Activated naive CD8-positive, alpha-beta T cell treated with anti-CD3 and anti-CD28 coated beads, Interleukin-2, amount 50 U/mL, for 24 hours (primary cell): ENCODE measurements around the gene DMXL1.
A peak's percentile ranks its signal among the peaks of the same experiment; 100 is the strongest.

Experiments used
- ATAC-seq: fragments of 150-1000 bp; cut with Tn5 transposase; one replicate; pipeline ENCODE4 v1.10.0; 2021
- DNase-seq: peaks from one replicate; pipeline ENCODE4 v3.0.0; 2021
- H3K27ac Mint-ChIP-seq: one replicate; pipeline ENCODE4 v1.8.0; 2021; ENCODE audit warnings: mild to moderate bottlenecking, mixed read lengths
- H3K27me3 Mint-ChIP-seq: one replicate; pipeline ENCODE4 v1.8.0; 2021; ENCODE audit warnings: mixed read lengths
- H3K36me3 Mint-ChIP-seq: one replicate; pipeline ENCODE4 v1.8.0; 2021; ENCODE audit warnings: low read depth, mixed read lengths
- H3K4me1 Mint-ChIP-seq: one replicate; pipeline ENCODE4 v1.8.0; 2021; ENCODE audit warnings: mixed read lengths
- H3K4me3 Mint-ChIP-seq: one replicate; pipeline ENCODE4 v1.8.0; 2021; ENCODE audit warnings: mild to moderate bottlenecking, moderate library complexity, mixed read lengths
- H3K9me3 Mint-ChIP-seq: one replicate; pipeline ENCODE4 v1.8.0; 2021; ENCODE audit warnings: mixed read lengths

DMXL1 gene, protein sequence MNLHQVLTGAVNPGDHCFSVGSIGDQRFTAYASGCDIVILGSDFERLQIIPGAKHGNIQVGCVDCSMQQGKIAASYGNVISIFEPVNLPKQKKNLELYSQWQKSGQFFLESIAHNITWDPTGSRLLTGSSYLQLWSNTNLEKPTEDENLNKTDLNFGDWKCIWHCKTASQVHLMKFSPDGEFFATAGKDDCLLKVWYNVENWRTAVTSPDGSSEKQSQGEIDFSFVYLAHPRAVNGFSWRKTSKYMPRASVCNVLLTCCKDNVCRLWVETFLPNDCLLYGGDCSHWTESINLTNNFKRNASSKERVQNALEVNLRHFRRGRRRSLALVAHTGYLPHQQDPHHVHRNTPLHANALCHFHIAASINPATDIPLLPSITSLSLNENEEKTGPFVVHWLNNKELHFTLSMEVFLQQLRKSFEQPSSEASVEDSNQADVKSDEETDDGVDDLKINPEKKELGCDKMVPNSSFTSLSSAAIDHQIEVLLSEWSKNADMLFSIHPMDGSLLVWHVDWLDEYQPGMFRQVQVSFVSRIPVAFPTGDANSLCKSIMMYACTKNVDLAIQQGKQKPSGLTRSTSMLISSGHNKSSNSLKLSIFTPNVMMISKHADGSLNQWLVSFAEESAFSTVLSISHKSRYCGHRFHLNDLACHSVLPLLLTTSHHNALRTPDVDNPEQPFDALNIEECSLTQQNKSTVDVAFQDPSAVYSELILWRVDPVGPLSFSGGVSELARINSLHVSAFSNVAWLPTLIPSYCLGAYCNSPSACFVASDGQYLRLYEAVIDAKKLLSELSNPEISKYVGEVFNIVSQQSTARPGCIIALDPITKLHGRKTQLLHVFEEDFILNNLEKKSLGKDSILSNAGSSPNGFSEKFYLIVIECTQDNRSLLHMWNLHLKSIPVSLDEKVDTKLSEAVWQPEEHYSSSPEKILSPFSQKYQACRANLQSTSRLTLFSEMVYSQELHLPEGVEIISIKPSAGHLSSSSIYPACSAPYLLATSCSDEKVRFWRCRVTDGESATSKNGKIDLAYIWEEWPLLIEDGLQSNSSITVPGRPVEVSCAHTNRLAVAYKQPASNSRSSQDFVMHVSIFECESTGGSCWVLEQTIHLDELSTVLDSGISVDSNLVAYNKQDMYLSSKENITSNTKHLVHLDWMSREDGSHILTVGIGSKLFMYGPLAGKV (N-terminal part only)

DNA sequence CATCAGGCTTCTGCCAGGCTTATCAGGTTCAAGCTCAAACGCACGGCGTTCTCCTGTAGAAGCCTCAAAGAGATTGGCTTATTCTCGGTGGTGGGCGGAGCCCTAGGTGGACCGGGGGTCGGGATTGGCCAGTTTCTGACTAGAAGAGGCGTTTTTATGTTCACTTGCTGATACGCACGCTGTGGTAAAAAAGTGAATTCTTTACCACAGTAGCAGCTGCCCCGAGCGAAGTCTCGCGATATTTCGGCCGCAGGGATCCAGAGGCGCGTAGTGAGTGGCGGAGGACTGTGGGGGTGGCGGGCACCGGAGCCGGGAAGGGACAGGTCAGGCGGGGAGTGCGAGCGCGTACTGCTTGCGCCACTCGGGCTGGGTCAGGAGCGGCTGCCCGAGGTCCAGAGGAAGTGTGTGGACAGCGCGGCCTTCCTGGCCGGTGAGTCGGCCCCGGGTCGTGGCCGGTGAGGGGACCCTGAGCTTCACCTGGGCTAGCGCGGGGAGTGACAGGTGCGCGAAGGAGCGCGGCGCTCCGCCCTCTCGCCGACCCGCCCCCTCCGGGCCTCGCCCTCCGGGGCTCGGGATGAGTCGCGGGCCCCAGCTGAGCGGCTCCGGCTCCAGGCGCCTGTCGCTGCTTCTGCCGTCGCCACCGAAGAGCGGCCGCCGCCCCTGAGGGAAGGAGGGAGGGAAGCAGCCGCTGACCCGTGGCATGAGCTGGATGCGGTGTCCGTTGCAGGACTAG, at the start of gene DMXL1:
Gene DMXL1, plus strand, starts transcription at position 260 of the 733 bp plus-strand sequence. CDS start 483 bp downstream, outside the sequence.
- Mint-ChIP-seq H3K27ac (peak within 1 kb of the TSS; percentile 99), H3K4me3 (peak within 1 kb of the TSS; percentile 94), H3K9me3 (no peaks in the 10 kb centered on the region), H3K4me1 (peaks cover 48% of the 10 kb centered on the region), H3K36me3 (peaks cover 6% of the 10 kb centered on the region), H3K27me3 (peaks cover 3% of the 10 kb centered on the region)
- peak; percentile 89 for ATAC-seq
- peak; percentile 96 for DNase-seq

DNA sequence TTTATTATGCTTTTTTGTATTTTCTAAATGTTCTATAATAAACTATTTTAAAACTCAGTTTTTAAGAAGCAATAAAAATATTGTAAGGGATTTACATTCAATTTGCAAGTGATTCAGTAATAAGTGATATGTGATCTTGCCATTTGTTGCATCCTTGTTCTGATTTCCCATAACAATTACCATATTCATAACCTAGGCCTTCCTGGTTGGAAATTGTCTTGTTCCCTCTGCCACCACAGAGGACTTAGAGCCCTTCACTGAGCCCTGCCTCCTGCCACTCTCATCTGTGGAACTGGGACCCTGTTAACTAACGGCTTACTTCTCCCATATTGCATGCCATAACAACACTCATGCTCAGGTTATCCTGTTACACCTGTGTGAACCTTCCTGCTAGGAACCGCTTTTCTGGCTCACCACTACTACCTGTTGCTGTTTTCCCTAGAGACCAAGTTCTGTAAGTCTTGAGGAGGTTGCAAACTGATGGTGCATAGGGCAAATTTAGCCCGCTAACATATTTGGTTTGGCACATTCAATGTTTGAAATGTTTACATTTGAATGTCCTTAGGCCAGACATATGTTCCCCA, 49.6 kb upstream of the DMXL1 start:
- ATAC-seq: no peak
- H3K9me3 Mint-ChIP-seq: peaks cover 5% of the 10 kb centered on the region
- peaks cover 23% of the 10 kb centered on the region for H3K4me1 Mint-ChIP-seq
- H3K36me3 Mint-ChIP-seq: no peaks in the 10 kb centered on the region
- H3K27ac Mint-ChIP-seq: no peak overlapping the region
- DNase-seq: no peak
- H3K27me3 Mint-ChIP-seq: no peaks in the 10 kb centered on the region
- no peak overlapping the region for H3K4me3 Mint-ChIP-seq

DNA sequence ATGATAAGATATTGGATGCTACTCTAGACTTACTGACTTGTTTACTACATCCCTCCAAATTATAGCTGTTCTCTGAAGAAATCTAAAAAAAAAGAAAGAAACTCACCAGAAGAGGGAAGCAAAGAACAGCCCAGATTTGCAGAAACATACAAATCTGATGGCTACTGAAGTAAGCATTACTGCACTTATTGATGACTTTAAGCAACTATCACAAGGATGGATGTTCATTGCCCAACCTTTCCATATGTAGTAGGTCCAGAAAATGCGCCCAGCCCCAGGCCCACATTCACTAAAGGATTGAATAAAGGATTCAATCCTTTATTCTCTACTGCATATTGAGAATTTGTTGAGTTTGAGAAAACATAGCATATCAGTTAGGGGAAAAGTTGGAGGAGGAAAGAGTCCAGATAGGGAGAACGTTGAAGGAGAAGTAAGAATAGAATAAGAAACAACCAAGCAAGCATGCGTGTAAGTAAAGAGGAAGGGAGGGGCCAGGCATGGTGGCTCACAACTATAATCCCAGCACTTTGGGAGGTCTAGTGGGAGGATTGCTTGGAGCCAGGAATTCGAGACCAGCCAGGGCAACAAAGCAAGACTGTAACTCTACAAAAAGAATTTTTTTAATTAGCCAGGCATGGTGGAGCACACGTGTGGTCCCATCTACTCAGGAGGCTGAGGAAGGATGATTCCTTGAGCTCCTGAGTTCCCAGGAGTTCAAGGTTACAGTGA, 48.7 kb upstream of the DMXL1 start:
- no peaks in the 10 kb centered on the region for H3K27me3 Mint-ChIP-seq
- H3K36me3 Mint-ChIP-seq: no peaks in the 10 kb centered on the region
- DNase-seq (no peak), ATAC-seq (no peak)
- H3K27ac Mint-ChIP-seq: no peak overlapping the region
- peaks cover 5% of the 10 kb centered on the region for H3K9me3 Mint-ChIP-seq
- H3K4me3 Mint-ChIP-seq: no peak overlapping the region
- H3K4me1 Mint-ChIP-seq: peaks cover 23% of the 10 kb centered on the region

DNA sequence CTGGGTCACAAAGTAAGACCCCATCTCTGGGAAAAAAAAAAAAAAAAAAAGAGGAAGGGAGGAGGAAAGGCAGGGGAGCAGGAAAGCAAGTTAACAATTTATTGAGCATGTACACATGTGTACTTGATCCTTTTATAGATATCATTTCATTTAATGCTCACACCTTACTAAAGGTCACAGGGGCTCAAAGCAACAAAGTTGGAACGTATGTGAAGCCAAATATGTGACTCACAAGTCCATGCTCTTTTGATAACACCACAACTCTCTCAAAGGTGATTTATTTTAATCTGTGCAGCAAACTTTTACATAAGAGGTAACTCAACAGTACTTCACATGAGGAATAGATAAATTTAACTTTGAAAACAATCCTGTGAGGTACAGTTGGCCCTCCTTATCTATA, 48.1 kb upstream of the DMXL1 start:
- Mint-ChIP-seq H3K27me3 (no peaks in the 10 kb centered on the region), H3K4me3 (no peak overlapping the region), H3K27ac (no peak overlapping the region), H3K36me3 (no peaks in the 10 kb centered on the region), H3K4me1 (peaks cover 23% of the 10 kb centered on the region), H3K9me3 (peaks cover 5% of the 10 kb centered on the region)
- ATAC-seq: peak; percentile 61
- no peak for DNase-seq

DNA sequence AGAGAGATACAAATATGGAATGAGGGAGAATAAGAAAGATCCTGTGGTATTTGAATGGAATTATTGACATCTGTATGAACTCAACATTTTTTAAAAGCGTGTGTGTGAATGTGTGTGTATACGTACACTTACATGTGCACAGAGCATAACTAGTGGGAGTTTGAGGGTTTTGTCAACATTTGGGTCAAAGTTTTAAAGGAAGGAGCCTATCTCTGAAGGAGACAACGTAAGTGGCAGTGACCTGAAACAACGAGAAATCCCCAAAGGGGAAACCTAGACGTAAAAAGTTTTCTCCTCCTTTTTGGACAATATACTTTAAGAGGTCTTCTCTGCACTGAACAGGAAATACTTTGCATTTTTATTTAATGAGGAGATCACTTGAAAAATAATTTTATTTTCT, 42.3 kb upstream of the DMXL1 start:
- Mint-ChIP-seq H3K27me3 (no peaks in the 10 kb centered on the region), H3K4me3 (no peak overlapping the region)
- ATAC-seq: no peak

DNA sequence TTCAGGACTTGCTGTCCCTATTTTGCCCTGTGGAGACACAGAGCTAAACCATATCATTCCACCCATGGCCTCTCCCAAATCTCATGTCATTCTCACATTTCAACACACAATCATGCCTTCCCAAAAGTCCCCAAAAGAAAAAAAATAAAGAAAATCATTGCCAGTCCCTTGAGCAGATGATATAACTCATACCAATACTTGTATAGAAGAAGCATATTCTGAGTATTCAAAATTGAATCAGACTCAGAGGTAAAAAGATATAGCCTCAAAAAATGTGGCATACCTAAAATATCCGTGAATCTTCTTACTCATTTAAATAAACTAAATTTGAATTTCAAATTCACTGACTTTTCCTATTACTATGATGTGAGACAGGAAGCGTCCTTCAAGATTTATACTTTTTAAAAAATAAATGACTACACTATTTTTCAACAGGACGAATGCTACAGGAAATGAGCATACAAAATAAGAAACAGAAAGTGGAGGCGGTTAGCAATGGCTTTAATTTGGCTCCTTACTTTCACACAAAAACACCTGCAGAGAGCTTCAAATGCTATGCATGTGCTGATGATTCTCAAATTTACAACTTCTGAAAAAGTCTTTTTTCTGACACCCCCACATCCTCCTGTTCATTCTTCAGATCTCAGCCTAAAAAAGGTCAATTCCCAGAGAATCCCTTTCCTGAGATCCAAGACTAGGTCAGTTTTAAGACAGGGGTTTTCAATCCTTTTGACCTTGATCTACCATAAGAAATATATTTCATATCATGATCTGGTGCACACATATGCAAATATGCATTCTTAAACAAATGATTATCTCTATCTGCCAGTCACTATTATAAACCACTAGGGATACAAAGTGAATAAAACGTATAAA, 39.6 kb upstream of the DMXL1 start:
- Mint-ChIP-seq H3K27me3 (no peaks in the 10 kb centered on the region), H3K36me3 (no peaks in the 10 kb centered on the region), H3K27ac (peak overlapping the region; percentile 94), H3K4me3 (peak overlapping the region; percentile 54), H3K9me3 (no peaks in the 10 kb centered on the region), H3K4me1 (peaks cover 38% of the 10 kb centered on the region)
- ATAC-seq: peak; percentile 17
- DNase-seq: no peak

More for the DNA sequence above, 42.3 kb upstream of the DMXL1 start:
- Mint-ChIP-seq H3K36me3 (no peaks in the 10 kb centered on the region), H3K27ac (peak overlapping the region; percentile 7), H3K9me3 (peaks cover 5% of the 10 kb centered on the region), H3K4me1 (peaks cover 35% of the 10 kb centered on the region)
- no peak for DNase-seq

DNA sequence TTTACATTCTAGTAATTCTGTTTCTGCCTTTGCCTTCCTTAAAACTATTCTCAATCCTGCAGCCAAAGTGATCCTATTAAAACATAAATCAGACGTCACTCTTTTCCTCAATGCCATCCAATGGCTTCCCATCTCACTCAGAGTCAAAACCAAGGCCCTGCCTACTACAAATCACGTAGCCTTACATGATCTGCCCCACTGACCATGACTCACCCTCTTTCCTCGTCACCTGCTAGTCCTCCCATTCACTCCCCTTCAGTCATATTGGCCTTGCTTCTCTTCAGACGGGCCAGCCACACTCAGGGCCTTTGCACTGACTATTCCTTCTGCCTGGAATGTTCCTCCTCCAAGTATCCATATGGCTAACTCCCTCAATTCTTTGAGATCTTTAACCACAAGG, 39.0 kb upstream of the DMXL1 start:
- H3K9me3 Mint-ChIP-seq: no peaks in the 10 kb centered on the region
- peak overlapping the region; percentile 94 for H3K27ac Mint-ChIP-seq
- H3K4me3 Mint-ChIP-seq: peak overlapping the region; percentile 54
- peaks cover 44% of the 10 kb centered on the region for H3K4me1 Mint-ChIP-seq
- H3K36me3 Mint-ChIP-seq: no peaks in the 10 kb centered on the region
- no peaks in the 10 kb centered on the region for H3K27me3 Mint-ChIP-seq
- DNase-seq (peak; percentile 30), ATAC-seq (peak; percentile 81)

DNA sequence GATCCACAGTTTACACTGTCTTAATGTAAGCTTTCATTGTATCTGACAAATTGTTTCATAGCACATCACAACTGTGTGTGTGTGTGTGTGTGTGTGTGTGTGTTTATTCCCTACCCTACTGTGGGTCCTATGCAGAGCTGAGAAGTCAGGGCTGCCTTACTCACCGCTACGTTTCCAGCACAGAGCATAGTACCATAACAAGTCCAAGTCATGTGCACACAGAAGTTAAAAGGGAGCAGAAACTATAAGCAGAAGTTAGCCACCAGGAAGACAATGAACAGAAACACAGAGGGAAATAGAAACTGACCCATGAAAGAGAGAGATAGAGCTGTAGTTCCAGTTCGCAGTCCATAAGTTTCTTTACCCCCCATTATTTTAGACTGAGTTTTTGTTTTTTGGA, 38.2 kb upstream of the DMXL1 start:
- no peak overlapping the region for H3K4me3 Mint-ChIP-seq
- ATAC-seq (no peak), DNase-seq (no peak)
- no peaks in the 10 kb centered on the region for H3K9me3 Mint-ChIP-seq
- peaks cover 44% of the 10 kb centered on the region for H3K4me1 Mint-ChIP-seq
- H3K27me3 Mint-ChIP-seq: no peaks in the 10 kb centered on the region
- H3K36me3 Mint-ChIP-seq: no peaks in the 10 kb centered on the region
- H3K27ac Mint-ChIP-seq: no peak overlapping the region

DNA sequence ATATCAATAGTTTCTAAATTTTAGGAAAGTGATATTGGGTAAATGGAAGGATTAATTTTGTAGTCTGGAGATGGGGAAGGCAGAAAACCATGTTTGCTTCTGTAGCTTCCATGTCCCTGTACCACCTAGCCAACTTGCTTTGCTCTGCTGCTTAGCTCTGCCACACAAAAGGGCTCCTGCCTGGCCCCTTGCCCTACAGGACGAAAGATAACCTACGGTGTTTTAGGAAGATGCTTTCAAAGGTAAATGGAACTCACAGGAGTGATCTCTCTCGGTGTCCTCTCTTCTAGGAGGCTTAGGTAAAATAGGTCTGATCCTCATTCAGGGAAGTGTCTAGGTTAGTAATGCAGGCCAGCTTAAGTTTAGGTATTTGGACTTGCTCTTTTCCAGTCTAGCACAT, 37.8 kb upstream of the DMXL1 start:
- peak overlapping the region; percentile 6 for H3K27ac Mint-ChIP-seq
- DNase-seq: no peak
- peaks cover 43% of the 10 kb centered on the region for H3K4me1 Mint-ChIP-seq

DNA sequence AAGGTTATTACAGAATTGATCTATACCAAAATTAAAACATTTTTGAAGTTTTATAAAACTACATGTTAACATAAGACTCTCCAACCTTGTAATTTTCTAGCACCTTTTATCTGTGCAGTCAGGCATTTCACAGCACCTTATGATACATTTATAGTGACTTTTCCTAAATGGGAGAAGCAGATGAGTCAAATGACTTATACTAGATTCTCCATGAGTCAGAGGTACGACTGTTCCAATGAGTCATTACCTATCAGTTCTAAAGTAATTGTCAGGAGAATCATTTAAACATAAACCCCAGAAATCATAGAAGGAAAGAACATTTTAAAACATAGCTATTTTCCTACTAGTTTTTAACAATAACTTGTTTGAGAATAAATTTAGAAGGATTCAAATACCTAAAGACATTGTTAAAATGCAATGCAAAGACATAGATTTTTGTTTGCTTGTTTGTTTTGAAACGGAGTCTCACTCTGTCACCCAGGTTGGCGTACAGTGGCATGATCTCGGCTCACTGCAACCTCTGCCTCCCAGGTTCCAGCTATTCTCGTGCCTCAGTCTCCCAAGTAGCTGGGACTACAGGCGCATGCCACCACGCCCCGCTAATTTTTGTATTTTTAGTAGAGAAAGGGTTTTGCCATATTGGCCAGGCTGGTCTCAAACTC, 34.7 kb upstream of the DMXL1 start:
- H3K9me3 Mint-ChIP-seq: no peaks in the 10 kb centered on the region
- H3K4me1 Mint-ChIP-seq: peaks cover 31% of the 10 kb centered on the region
- peak overlapping the region; percentile 82 for H3K27ac Mint-ChIP-seq
- ATAC-seq: peak; percentile 87
- no peaks in the 10 kb centered on the region for H3K36me3 Mint-ChIP-seq
- no peak for DNase-seq
- H3K27me3 Mint-ChIP-seq: no peaks in the 10 kb centered on the region
- H3K4me3 Mint-ChIP-seq: no peak overlapping the region

More for the DNA sequence above, 37.8 kb upstream of the DMXL1 start:
- no peaks in the 10 kb centered on the region for H3K9me3 Mint-ChIP-seq
- no peaks in the 10 kb centered on the region for H3K27me3 Mint-ChIP-seq
- no peaks in the 10 kb centered on the region for H3K36me3 Mint-ChIP-seq
- no peak for ATAC-seq
- no peak overlapping the region for H3K4me3 Mint-ChIP-seq

DNA sequence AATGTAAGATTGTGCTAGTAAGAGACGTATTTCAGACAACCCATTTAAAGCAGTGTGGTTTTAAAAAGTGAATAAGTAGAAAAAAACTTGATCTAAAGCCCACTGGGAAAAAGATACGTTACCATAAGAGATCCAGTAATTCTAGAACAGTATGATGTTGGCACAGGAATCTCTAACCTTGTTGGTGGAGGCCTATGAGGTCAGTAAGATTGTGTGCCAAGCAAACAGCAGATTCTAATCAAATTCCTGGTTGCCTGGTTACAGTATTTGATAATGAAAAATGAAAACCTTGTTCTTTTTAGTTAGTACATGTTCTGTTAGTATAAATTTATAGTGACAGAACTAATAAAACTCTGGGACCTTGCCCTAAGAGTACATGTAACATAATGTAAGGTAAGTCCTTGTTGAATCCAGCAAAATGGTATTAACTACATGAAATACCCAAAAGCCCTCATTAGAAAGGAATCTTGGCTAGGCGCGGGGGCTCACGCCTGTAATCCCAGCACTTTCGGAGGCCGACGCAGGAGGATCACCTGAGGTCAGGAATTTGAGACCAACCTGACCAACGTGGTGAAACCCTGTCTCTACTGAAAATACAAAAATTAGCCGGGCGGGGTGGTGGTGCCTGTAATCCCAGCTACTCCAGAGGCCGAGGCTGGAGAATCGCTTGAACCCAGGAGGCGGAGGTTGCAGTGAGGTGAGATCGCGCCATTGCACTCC, 33.2 kb upstream of the DMXL1 start:
- Mint-ChIP-seq H3K36me3 (no peaks in the 10 kb centered on the region), H3K4me1 (peaks cover 20% of the 10 kb centered on the region), H3K9me3 (no peaks in the 10 kb centered on the region), H3K27me3 (no peaks in the 10 kb centered on the region), H3K27ac (no peak overlapping the region), H3K4me3 (no peak overlapping the region)
- no peak for DNase-seq
- ATAC-seq: no peak

DNA sequence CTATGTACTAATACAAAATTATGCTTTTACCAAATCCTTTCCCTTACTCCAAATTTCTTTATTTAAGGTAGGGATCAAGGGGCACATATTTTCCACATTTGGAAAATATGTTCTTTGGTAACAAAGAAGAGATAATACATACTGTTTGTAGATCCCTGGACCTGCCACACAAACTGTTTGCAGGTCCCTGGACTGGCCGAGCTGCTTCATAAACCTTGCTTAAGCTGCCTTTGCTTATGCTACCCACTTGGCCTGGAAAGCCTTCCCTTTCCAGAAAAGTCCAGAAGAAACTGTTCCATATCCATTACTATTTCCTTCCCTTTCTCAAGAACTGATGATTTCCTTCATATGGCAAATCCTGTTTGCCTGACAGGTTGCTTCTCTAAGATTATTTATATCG, 22.6 kb upstream of the DMXL1 start:
- Mint-ChIP-seq H3K9me3 (no peaks in the 10 kb centered on the region), H3K36me3 (no peaks in the 10 kb centered on the region), H3K4me3 (no peak overlapping the region), H3K4me1 (no peaks in the 10 kb centered on the region), H3K27ac (no peak overlapping the region), H3K27me3 (no peaks in the 10 kb centered on the region)
- no peak for ATAC-seq
- no peak for DNase-seq
